Type B pancreatic cell (in vitro differentiated cells): ENCODE measurements around the gene ANO8. TPM values are rescaled to one million over a fixed set of nuclear protein-coding genes. Genes with fewer than 3 reads are reported as not detected.

Experiments
- DNase-seq: peaks from one replicate; pipeline ENCODE4 v3.0.0; 2021; ENCODE audit warnings: mixed read lengths; ENCODE audit not compliant: unreplicated experiment; ENCODE audit errors: extremely low spot score
- H3K27ac Mint-ChIP-seq: 2 replicates; pipeline ENCODE4 v1.8.0; 2021; ENCODE audit warnings: mild to moderate bottlenecking, mixed read lengths
- H3K27me3 Mint-ChIP-seq: 2 replicates; pipeline ENCODE4 v1.8.0; 2021; ENCODE audit warnings: mixed read lengths
- H3K36me3 Mint-ChIP-seq: 2 replicates; pipeline ENCODE4 v1.8.0; 2021; ENCODE audit warnings: mixed read lengths
- H3K4me1 Mint-ChIP-seq: one replicate; pipeline ENCODE4 v1.8.0; 2021; ENCODE audit warnings: mixed read lengths; ENCODE audit not compliant: unreplicated experiment
- H3K4me3 Mint-ChIP-seq: 2 replicates; pipeline ENCODE4 v1.8.0; 2021; ENCODE audit warnings: mild to moderate bottlenecking, mixed read lengths
- H3K9me3 Mint-ChIP-seq: 2 replicates; pipeline ENCODE4 v1.8.0; 2021; ENCODE audit warnings: mixed read lengths
- CTCF ChIP-seq: fragments of 200-600 bp; sonication (generic); conservative IDR thresholded peaks from 2 replicates; pipeline ENCODE4 v1.5.0; 2021; ENCODE audit warnings: antibody characterized with exemption, mild to moderate bottlenecking
- total RNA-seq: library from RNA; stranded (reverse); gene quantifications from 2 replicates; pipeline ENCODE4 v1.2.1, GENCODE V29; 2021; ENCODE audit warnings: low replicate concordance

ANO8 gene
- total RNA-seq, 1 donor from 2014 or later, result 38.4 TPM

- no peaks in the 10 kb centered on the region for H3K36me3 Mint-ChIP-seq
- no peak for DNase-seq
- peaks cover 22% of the 10 kb centered on the region for H3K27me3 Mint-ChIP-seq
- H3K4me1 Mint-ChIP-seq, result no peaks in the 10 kb centered on the region
- H3K4me3 Mint-ChIP-seq, result no peak overlapping the region
- H3K27ac Mint-ChIP-seq, result no peak overlapping the region
- no peaks in the 10 kb centered on the region for H3K9me3 Mint-ChIP-seq
- no peak for TF ChIP-seq CTCF
Observed at GRCh38 chr19:17351815-17352435, 17.3 kb upstream of the ANO8 start.

DNA sequence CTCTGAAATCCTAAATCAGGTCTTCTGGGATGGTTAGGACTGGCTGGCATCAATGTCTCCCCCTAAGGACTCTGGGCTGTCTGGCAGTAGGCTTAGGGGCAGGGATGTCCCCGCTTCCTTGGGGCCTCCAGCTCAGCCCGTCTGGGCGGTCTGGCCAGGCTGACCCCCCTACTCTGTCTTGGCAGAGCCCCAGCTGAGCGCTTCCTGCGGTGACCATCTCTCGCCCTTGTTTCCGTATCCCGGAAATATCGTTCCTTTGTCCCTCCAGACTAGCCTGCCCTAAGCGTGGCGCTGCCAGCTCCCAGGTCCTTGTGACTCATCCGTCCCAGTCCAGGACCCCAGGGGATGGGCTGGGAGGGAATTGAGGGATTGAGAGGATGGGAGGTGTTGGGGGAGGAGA lies 14.0 kb upstream of the ANO8 start:
- peaks cover 6% of the 10 kb centered on the region for H3K4me1 Mint-ChIP-seq
- TF ChIP-seq CTCF, result no peak
- no peaks in the 10 kb centered on the region for H3K36me3 Mint-ChIP-seq
- no peak for DNase-seq
- peaks cover 21% of the 10 kb centered on the region for H3K27me3 Mint-ChIP-seq
- H3K9me3 Mint-ChIP-seq, result no peaks in the 10 kb centered on the region
- no peak overlapping the region for H3K27ac Mint-ChIP-seq
- no peak overlapping the region for H3K4me3 Mint-ChIP-seq

DNA sequence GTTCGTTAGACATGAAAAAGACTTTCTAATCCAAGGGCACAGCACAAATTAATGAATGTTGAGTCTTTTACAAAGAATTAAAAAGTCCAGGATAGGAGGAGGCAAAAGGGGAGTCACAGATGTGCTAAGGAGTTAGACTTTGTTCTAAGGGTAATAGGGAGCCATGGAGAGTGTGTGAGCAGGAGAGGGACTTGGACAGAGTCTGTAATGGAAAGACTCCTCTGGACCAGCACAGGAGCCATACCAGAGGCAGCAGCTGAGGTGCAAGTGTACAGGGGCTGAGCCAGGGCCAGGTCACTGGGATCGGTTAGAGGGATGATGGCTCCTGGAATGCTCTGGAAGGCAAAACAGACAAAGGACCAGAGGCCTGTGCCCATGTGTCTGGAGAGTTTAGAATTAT lies 13.2 kb upstream of the ANO8 start:
- H3K27me3 Mint-ChIP-seq, result peaks cover 15% of the 10 kb centered on the region
- no peak for DNase-seq
- no peaks in the 10 kb centered on the region for H3K9me3 Mint-ChIP-seq
- TF ChIP-seq CTCF, result no peak
- H3K4me1 Mint-ChIP-seq, result peaks cover 6% of the 10 kb centered on the region
- H3K27ac Mint-ChIP-seq, result no peak overlapping the region
- H3K4me3 Mint-ChIP-seq, result no peak overlapping the region
- no peaks in the 10 kb centered on the region for H3K36me3 Mint-ChIP-seq

DNA sequence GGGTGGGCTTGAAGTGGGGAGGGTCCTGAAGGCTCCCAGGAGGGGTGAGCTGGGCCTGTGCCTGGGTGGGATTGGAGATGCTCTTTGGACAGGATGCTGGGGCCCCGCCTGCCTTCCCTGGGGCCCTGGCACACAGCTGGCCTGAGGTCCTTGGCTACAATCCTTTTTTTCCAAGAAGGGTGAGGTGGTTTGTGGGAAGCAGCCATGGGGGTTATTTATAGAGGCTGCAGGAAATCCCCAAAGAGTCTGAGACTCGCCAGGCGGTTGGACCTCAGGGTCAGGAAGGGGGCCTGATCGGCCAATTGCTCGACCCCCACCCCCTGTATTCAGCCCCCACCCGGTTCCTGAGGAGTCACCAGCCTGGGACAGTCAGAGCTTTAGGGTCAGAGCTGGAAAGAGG lies 12.7 kb upstream of the ANO8 start:
- Mint-ChIP-seq H3K27ac (no peak overlapping the region), H3K4me3 (no peak overlapping the region), H3K27me3 (peaks cover 15% of the 10 kb centered on the region), H3K9me3 (no peaks in the 10 kb centered on the region), H3K36me3 (no peaks in the 10 kb centered on the region), H3K4me1 (peaks cover 6% of the 10 kb centered on the region)
- no peak for TF ChIP-seq CTCF
- no peak for DNase-seq

DNA sequence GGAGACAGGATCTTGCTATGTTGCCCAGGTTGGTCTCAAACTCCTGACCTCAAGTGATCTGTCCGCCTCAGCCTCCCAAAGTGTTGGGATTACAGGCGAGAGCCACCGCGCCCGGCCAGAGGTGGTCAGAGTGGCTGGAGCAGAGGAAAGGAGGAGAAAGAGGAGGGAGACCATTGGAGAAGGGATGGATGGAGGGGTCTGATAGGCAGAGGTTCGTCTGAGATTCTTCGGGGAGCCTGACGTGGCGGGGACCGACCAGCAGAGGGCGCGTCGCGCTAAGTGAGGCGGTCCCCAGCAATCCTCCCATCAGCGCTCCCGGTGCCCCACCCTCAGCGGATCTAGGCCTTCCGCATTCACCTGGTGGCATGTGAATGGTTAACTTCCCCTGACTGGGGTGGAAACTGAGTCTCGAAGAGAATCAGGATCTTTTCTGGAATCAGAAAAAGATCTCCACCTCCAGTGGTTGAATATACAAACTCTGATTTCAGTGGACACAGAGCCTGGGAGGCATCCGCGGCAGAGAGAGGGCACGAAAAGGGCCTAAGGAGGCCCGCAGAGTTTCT lies 11.5 kb upstream of the ANO8 start:
- Mint-ChIP-seq H3K4me3 (no peak overlapping the region), H3K27ac (peak overlapping the region; percentile 73)
- no peak for DNase-seq

More for the DNA sequence above, 11.5 kb upstream of the ANO8 start:
- H3K4me1 Mint-ChIP-seq, result peaks cover 6% of the 10 kb centered on the region
- no peaks in the 10 kb centered on the region for H3K36me3 Mint-ChIP-seq
- peak; percentile 96 for TF ChIP-seq CTCF
- no peaks in the 10 kb centered on the region for H3K9me3 Mint-ChIP-seq
- peaks cover 11% of the 10 kb centered on the region for H3K27me3 Mint-ChIP-seq
